ENCODE results near the gene ZNF444.

ZNF444 gene

DNA sequence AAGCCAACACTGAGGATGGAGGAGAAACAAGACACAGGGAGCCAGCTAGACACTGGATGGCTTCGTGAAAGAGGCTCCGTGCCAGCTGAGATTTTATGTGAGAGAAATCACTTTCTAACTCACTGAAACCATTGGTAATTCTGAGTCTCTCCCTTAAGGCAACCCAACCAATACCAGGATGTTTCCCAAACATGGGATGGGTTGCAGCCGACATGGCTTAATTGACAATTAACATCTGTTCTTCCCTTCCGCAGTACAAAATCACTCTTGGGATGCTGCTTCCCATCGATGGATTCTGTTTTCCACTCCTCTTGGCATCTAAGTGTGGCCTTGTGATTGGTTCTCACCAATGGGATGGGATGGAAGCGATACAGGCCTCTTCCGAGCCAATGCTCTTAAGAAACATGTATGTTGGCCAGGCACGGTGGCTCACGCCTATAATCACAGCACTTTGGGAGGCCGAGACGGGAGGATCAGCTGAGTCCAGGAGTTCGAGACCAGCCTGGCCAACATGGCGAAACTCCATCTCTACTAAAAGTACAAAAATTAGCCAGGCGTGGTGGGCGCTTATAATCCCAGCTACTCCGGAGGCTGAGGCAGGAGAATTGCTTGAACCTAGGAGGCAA, 17.7 kb upstream of the ZNF444 start:
- no peak for DNase-seq

- no peak for DNase-seq
These were observed 16.5 kb upstream of the ZNF444 start for GRCh38 chr19:56124578-56124977.

GRCh38 chr19:56125806-56126590, 15.1 kb upstream of the ZNF444 start:
- DNase-seq = no peak

- no peak for DNase-seq
These were observed 13.9 kb upstream of the ZNF444 start for GRCh38 chr19:56126983-56127780.

GRCh38 chr19:56130006-56130405, 11.1 kb upstream of the ZNF444 start:
- DNase-seq = no peak

DNA sequence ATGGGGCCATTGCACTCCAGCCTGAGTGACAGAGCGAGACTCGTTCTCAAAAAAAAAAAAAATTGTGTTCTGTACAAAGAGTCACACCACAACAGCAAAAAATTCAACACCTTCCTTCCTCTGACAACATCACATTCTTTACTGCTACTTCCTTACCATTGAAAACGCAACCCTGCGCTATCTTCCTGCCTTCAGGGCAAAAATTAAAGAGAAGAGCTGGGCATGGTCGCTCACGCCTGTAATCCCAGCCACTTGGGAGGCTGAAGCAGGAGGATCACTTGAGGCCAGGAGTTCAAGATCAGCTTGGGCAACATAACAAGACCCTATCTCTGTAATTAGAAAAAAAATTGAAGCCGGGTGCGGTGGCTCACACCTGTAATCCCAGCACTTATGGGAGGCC, 9.4 kb upstream of the ZNF444 start:
- DNase-seq = no peak

DNA sequence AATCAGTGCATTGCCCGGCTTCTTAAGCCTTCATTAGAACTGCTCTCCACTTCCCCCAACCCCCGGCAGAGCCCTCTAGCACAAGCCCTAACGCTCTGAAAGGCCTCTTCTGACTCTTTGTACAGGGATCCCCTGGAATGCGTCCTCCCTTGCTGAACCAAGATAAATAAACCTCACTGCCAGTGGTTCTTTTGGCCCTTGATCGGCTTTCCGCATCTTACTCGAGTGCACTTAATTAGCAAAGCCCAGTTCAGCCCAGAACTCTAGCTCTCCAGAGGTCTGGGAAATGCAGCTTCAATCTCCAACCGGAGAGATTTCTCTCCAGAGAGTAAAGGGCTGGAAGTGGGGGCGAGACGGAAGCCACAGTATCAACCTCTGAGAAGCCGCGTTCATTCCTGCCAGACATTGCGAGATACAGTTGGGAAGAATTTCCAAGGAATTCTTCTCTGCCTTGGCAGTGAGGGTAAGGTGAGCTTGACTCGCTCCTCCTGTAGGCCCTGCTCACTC, 8.7 kb upstream of the ZNF444 start:
- DNase-seq = no peak

DNA sequence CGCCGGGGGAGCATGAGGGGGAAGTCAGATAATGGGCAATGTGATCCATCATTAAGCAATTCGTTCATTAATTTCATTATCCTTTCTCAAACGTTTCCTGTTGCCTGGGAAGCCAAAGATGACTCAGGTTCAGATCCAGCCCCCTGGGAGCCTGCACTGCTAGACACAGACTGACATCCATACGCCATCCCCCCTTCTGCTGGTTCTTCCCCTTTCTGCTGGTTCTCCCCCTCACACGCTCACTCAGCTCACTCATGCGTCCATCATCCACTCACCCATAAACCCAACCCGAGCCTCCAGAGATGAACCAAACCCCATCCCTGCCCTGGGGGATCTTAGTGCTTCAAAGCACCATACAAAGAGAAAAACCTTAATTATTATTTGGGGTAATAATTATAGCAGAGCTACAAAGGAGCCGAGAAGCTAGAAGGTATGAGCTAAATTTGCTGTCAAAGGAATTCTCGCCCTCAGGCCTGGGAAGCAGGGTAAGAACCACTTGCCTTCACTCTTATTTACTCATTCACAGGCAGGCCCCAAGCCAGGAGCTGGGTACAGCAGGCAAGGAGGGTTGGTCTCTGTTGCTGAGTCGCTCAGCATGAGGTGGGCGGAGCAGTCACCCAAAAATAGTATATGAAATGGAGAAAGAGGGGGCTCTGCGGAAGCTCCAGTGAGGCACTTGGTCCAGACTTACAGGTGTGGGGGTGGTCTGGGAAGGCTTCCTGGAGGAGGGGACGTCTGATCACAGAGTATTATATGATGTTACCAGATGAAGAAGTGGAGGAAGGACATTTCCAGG, 7.0 kb upstream of the ZNF444 start:
- no peak for DNase-seq

GRCh38 chr19:56134654-56134921, 6.5 kb upstream of the ZNF444 start:
- DNase-seq = no peak

GRCh38 chr19:56136362-56136761, 4.7 kb upstream of the ZNF444 start:
- DNase-seq = no peak

DNA sequence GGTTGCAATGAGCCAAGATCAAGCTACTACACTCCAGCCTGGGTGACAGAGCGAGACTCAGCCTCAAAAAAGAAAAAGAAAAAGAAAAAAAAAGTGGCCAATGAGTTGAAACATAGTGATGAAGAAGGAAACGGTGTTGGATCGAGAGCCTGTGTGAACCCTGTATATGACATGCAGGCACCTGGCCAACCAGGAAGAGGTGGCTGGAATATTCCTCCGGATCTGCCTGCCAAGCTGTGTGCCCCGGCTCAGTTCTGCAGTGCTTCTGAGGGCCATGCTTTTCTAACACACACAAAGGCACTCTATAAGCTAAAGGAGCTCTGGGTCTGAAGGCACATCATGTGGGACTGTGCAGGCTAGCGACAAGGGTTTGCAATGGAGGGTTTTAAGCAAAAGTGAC, 3.7 kb upstream of the ZNF444 start:
- no peak for DNase-seq

- no peak for DNase-seq
These were observed 3.0 kb upstream of the ZNF444 start for GRCh38 chr19:56138069-56138468.

- DNase-seq = no peak
These were observed 1.1 kb upstream of the ZNF444 start for GRCh38 chr19:56139847-56140582.

DNA sequence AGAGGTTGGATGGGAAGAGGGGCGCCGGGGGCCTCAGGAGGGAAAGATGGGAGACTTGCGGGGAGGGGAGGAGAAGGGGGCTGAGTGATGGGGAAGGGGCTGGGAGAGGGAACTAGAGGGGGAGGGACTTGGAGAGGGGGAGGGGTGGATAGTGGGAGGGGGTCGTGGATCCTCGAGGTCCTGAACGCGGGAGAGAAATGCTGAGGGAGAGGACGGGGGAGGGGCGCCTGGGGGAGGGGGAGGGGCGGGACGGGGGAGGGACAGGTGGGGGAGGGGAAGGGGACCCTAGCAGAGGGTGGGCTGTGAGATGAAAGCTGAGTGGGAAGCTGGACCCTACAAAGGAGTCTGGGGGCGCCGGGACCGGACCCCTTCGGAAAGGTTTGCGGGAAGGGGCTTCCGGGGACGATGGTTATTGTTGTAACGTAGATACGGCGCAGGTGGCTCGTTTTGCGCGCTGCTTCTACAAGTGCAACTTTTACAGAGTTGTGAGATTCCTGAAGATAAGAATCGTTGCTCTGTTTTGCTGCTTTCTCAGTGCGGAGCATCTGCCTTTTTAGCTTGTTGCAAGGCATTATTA, 418 bp downstream of the ZNF444 start:
- peak; percentile 28 for DNase-seq

GRCh38 chr19:56142087-56142787, 1.1 kb downstream of the ZNF444 start:
- DNase-seq = no peak

GRCh38 chr19:56142897-56143434, 1.9 kb downstream of the ZNF444 start:
- DNase-seq = no peak

GRCh38 chr19:56144376-56144775, 3.3 kb downstream of the ZNF444 start:
- no peak for DNase-seq

- no peak for DNase-seq
These were observed 3.7 kb downstream of the ZNF444 start for GRCh38 chr19:56144831-56145230.

DNA sequence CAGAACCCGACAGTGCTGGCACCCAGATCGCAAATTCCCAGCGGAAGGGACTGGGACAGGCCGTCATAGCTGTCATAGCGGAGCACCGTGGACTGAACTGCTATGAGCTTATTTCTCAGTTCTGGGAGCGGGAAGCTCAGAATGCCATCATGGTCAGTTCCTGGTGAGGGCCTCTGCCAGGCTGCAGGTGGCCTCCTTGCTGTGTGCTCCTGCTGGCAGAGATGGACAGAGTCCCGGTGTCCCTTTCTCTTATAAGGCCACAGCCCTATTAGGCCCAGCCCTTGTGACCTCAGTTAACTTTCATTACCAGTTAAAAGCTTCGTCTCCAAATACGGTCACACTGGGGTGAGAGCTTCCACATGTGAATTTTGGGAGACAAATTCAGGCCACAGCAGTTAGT, 4.6 kb downstream of the ZNF444 start:
- no peak for DNase-seq

DNA sequence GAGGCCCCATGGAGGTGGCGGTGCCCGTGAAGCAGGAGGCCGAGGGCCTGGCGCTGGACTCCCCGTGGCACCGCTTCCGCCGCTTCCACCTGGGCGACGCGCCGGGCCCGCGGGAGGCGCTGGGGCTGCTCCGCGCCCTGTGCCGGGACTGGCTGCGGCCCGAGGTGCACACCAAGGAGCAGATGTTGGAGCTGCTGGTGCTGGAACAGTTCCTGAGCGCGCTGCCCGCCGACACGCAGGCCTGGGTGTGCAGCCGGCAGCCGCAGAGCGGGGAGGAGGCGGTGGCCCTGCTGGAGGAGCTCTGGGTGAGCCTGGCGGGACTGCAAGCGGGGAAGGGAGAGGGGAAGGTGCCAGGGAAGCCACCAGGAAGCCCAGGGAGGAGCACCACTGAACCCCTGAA, 5.8 kb downstream of the ZNF444 start:
- no peak for DNase-seq

DNA sequence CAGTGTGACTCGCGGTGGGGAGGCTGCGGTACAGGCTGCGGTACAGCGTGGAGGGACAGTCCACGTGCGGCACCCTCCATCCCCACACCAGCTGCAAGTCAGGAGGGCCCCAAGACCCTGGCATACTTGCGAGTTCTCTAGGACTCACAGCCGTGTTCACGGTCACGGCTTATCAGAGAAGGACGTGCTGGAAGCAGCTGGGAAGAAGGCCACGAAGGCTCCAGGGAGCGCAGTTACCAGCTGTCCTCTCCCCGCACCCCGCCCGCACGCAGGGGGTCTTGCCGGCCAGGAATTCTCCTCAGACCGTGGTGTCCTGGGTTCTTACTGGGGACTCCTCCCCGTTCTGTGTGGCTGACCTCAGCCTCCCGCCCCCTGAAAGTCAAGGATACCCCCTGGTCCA, 6.2 kb downstream of the ZNF444 start:
- DNase-seq = no peak
